ENCODE results near the gene LRRC15.

The LRRC15 gene

GRCh38 chr3:194339840-194340239, 29.7 kb downstream of the LRRC15 start:
- no peaks in the 10 kb centered on the region for H3K4me1 ChIP-seq (ENCODE audit: insufficient read depth, low read length, severe bottlenecking)
- H3K4me3 ChIP-seq (ENCODE audit: low read depth, low read length, poor library complexity, severe bottlenecking): no peak overlapping the region
- no peaks in the 10 kb centered on the region for H3K9me3 ChIP-seq (ENCODE audit: low read length)
- no peaks in the 10 kb centered on the region for H3K9me2 ChIP-seq (ENCODE audit: low read depth, low read length)
- H3K79me2 ChIP-seq (ENCODE audit: insufficient read depth, low read length): no peaks in the 10 kb centered on the region
- H3K36me3 ChIP-seq (ENCODE audit: insufficient read depth, low read length): no peaks in the 10 kb centered on the region
- H3K9ac ChIP-seq (ENCODE audit: low read length): no peak overlapping the region
- H3K27ac ChIP-seq (ENCODE audit: low read depth, low read length, poor library complexity, severe bottlenecking): no peak overlapping the region
- TF ChIP-seq EZH2 (IDR thresholded peaks at IDR 0.05; ENCODE audit: borderline replicate concordance, low read length): no peak
- TF ChIP-seq CTCF (IDR thresholded peaks at IDR 0.05; ENCODE audit: low read length): no peak
- H3K4me2 ChIP-seq (ENCODE audit: low read length): no peak overlapping the region
- H2AFZ ChIP-seq (ENCODE audit: low read length): no peak overlapping the region
- no peaks in the 10 kb centered on the region for H4K20me1 ChIP-seq (ENCODE audit: insufficient read depth, low read length)
- no peaks in the 10 kb centered on the region for H3F3A ChIP-seq (ENCODE audit: insufficient read depth, low read length)
- H3K27me3 ChIP-seq (ENCODE audit: insufficient read depth, low read length): peaks cover 4% of the 10 kb centered on the region; the same call in 1 of the 2 replicates

- no peak overlapping the region for H2AFZ ChIP-seq (ENCODE audit: low read length)
- no peaks in the 10 kb centered on the region for H3K9me2 ChIP-seq (ENCODE audit: low read depth, low read length)
- H3K4me3 ChIP-seq (ENCODE audit: low read depth, low read length, poor library complexity, severe bottlenecking): no peak overlapping the region
- H3K36me3 ChIP-seq (ENCODE audit: insufficient read depth, low read length): no peaks in the 10 kb centered on the region
- TF ChIP-seq EZH2 (IDR thresholded peaks at IDR 0.05; ENCODE audit: borderline replicate concordance, low read length) (no peak), CTCF (IDR thresholded peaks at IDR 0.05; ENCODE audit: low read length) (peak; percentile 44)
- H3K27ac ChIP-seq (ENCODE audit: low read depth, low read length, poor library complexity, severe bottlenecking): no peak overlapping the region
- H3K4me2 ChIP-seq (ENCODE audit: low read length): no peak overlapping the region
- H3F3A ChIP-seq (ENCODE audit: insufficient read depth, low read length): no peaks in the 10 kb centered on the region
- H3K4me1 ChIP-seq (ENCODE audit: insufficient read depth, low read length, severe bottlenecking): no peaks in the 10 kb centered on the region
- H3K9me3 ChIP-seq (ENCODE audit: low read length): no peaks in the 10 kb centered on the region
- H3K9ac ChIP-seq (ENCODE audit: low read length): no peak overlapping the region
- H3K79me2 ChIP-seq (ENCODE audit: insufficient read depth, low read length): no peaks in the 10 kb centered on the region
- H4K20me1 ChIP-seq (ENCODE audit: insufficient read depth, low read length): no peaks in the 10 kb centered on the region
- H3K27me3 ChIP-seq (ENCODE audit: insufficient read depth, low read length): peaks cover 4% of the 10 kb centered on the region; the same call in 1 of the 2 replicates
Measured at GRCh38 chr3:194339356-194339755, 30.2 kb downstream of the LRRC15 start.

DNA sequence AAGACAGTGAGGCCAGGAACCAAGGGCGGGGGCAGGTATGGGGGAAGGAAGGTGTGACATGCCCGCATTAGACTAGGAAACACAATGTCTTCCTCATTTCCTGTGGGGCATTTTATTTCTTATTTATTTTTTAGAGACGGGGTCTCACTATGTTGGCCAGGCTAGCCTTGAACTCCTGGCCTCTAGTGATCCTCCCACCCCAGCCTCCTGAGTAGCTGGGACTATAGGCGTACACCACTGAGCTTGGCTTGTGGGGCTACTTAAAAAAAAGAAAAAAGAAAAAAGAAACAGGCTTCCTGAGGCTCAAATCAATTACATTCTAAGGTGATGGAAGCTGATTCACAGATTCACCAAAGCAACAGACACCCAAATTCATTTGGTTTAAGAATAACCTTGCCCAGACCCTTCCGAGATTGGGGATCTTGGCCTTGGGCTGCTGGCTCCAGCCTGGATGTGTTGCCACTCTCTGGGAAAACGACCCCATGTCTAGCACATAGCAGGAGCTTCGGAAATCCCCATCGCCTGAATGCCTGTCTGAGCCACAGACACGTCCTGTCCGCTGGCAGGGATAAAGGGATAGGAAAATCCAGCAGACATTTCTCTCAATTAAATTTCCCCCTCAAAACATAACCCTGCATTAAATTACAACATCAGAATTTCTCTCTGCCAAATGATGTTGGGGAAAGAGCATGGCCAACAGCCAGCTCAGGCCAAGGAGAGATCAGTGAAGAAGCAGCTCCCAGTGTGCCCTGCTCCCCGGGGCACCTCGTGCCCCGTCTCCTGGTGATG, 31.4 kb downstream of the LRRC15 start:
- no peaks in the 10 kb centered on the region for H3K36me3 ChIP-seq (ENCODE audit: insufficient read depth, low read length)
- peaks cover 4% of the 10 kb centered on the region for H3K4me1 ChIP-seq (ENCODE audit: insufficient read depth, low read length, severe bottlenecking)
- no peaks in the 10 kb centered on the region for H3K79me2 ChIP-seq (ENCODE audit: insufficient read depth, low read length)
- H2AFZ ChIP-seq (ENCODE audit: low read length): no peak overlapping the region
- H3K27ac ChIP-seq (ENCODE audit: low read depth, low read length, poor library complexity, severe bottlenecking): no peak overlapping the region
- no peak overlapping the region for H3K4me2 ChIP-seq (ENCODE audit: low read length)
- peaks cover 4% of the 10 kb centered on the region; the same call in 1 of the 2 replicates for H3K27me3 ChIP-seq (ENCODE audit: insufficient read depth, low read length)
- no peaks in the 10 kb centered on the region for H3F3A ChIP-seq (ENCODE audit: insufficient read depth, low read length)
- H3K9me2 ChIP-seq (ENCODE audit: low read depth, low read length): no peaks in the 10 kb centered on the region
- no peaks in the 10 kb centered on the region for H4K20me1 ChIP-seq (ENCODE audit: insufficient read depth, low read length)
- no peak overlapping the region for H3K4me3 ChIP-seq (ENCODE audit: low read depth, low read length, poor library complexity, severe bottlenecking)
- no peaks in the 10 kb centered on the region for H3K9me3 ChIP-seq (ENCODE audit: low read length)
- TF ChIP-seq EZH2 (IDR thresholded peaks at IDR 0.05; ENCODE audit: borderline replicate concordance, low read length): no peak
- TF ChIP-seq CTCF (IDR thresholded peaks at IDR 0.05; ENCODE audit: low read length): no peak
- no peak overlapping the region for H3K9ac ChIP-seq (ENCODE audit: low read length)

Data from OCI-LY1 (cell line).